Measurements from ENCODE around the gene AIG1.

The AIG1 gene

GRCh38 chr6:143205991-143206390 lies 145.3 kb downstream of the AIG1 start:
- Histone ChIP-seq H3K9me2 (ENCODE audit: low read depth, low read length) (no peaks in the 10 kb centered on the region), H2AFZ (ENCODE audit: low read length) (no peak overlapping the region), H3K4me3 (ENCODE audit: low read depth, low read length, poor library complexity, severe bottlenecking) (no peak overlapping the region), H3K9me3 (ENCODE audit: low read length) (no peaks in the 10 kb centered on the region), H3K4me1 (ENCODE audit: insufficient read depth, low read length, severe bottlenecking) (no peaks in the 10 kb centered on the region), H3K27ac (ENCODE audit: low read depth, low read length, poor library complexity, severe bottlenecking) (no peak overlapping the region), H3K9ac (ENCODE audit: low read length) (no peak overlapping the region), H3F3A (ENCODE audit: insufficient read depth, low read length) (no peaks in the 10 kb centered on the region), H3K36me3 (ENCODE audit: insufficient read depth, low read length) (no peaks in the 10 kb centered on the region), H3K79me2 (ENCODE audit: insufficient read depth, low read length) (no peaks in the 10 kb centered on the region), H4K20me1 (ENCODE audit: insufficient read depth, low read length) (no peaks in the 10 kb centered on the region), H3K4me2 (ENCODE audit: low read length) (no peak overlapping the region), H3K27me3 (ENCODE audit: insufficient read depth, low read length) (no peaks in the 10 kb centered on the region)
- TF ChIP-seq EZH2 (IDR thresholded peaks at IDR 0.05; ENCODE audit: borderline replicate concordance, low read length) (no peak), CTCF (IDR thresholded peaks at IDR 0.05; ENCODE audit: low read length) (no peak)

- TF ChIP-seq CTCF (IDR thresholded peaks at IDR 0.05; ENCODE audit: low read length): no peak
- TF ChIP-seq EZH2 (IDR thresholded peaks at IDR 0.05; ENCODE audit: borderline replicate concordance, low read length): no peak
- H3K4me3 ChIP-seq (ENCODE audit: low read depth, low read length, poor library complexity, severe bottlenecking): no peak overlapping the region
- H3K4me1 ChIP-seq (ENCODE audit: insufficient read depth, low read length, severe bottlenecking): no peaks in the 10 kb centered on the region
- no peaks in the 10 kb centered on the region for H3K9me3 ChIP-seq (ENCODE audit: low read length)
- H4K20me1 ChIP-seq (ENCODE audit: insufficient read depth, low read length): no peaks in the 10 kb centered on the region
- no peak overlapping the region for H3K4me2 ChIP-seq (ENCODE audit: low read length)
- no peaks in the 10 kb centered on the region for H3K36me3 ChIP-seq (ENCODE audit: insufficient read depth, low read length)
- H3K79me2 ChIP-seq (ENCODE audit: insufficient read depth, low read length): no peaks in the 10 kb centered on the region
- no peak overlapping the region for H2AFZ ChIP-seq (ENCODE audit: low read length)
- H3K27me3 ChIP-seq (ENCODE audit: insufficient read depth, low read length): no peaks in the 10 kb centered on the region
- no peak overlapping the region for H3K27ac ChIP-seq (ENCODE audit: low read depth, low read length, poor library complexity, severe bottlenecking)
- H3F3A ChIP-seq (ENCODE audit: insufficient read depth, low read length): no peaks in the 10 kb centered on the region
- H3K9ac ChIP-seq (ENCODE audit: low read length): no peak overlapping the region
- H3K9me2 ChIP-seq (ENCODE audit: low read depth, low read length): no peaks in the 10 kb centered on the region
These were observed 145.9 kb downstream of the AIG1 start for GRCh38 chr6:143206550-143206949.

GRCh38 chr6:143210420-143210819 lies 149.7 kb downstream of the AIG1 start:
- TF ChIP-seq CTCF (IDR thresholded peaks at IDR 0.05; ENCODE audit: low read length) (no peak), EZH2 (IDR thresholded peaks at IDR 0.05; ENCODE audit: borderline replicate concordance, low read length) (no peak)
- Histone ChIP-seq H3F3A (ENCODE audit: insufficient read depth, low read length) (no peaks in the 10 kb centered on the region), H3K27me3 (ENCODE audit: insufficient read depth, low read length) (no peaks in the 10 kb centered on the region), H4K20me1 (ENCODE audit: insufficient read depth, low read length) (no peaks in the 10 kb centered on the region), H2AFZ (ENCODE audit: low read length) (no peak overlapping the region), H3K36me3 (ENCODE audit: insufficient read depth, low read length) (no peaks in the 10 kb centered on the region), H3K27ac (ENCODE audit: low read depth, low read length, poor library complexity, severe bottlenecking) (no peak overlapping the region), H3K9ac (ENCODE audit: low read length) (no peak overlapping the region), H3K4me2 (ENCODE audit: low read length) (no peak overlapping the region), H3K4me1 (ENCODE audit: insufficient read depth, low read length, severe bottlenecking) (no peaks in the 10 kb centered on the region), H3K9me2 (ENCODE audit: low read depth, low read length) (no peaks in the 10 kb centered on the region), H3K9me3 (ENCODE audit: low read length) (no peaks in the 10 kb centered on the region), H3K79me2 (ENCODE audit: insufficient read depth, low read length) (no peaks in the 10 kb centered on the region), H3K4me3 (ENCODE audit: low read depth, low read length, poor library complexity, severe bottlenecking) (no peak overlapping the region)

Data from OCI-LY1 (cell line).